IPS DF 4.7 (cell line): ENCODE measurements around the gene TNF.

Source experiments
- DNase-seq: peaks from one replicate; pipeline ENCODE4 v3.0.0-alpha.2; 2013; ENCODE audit warnings: low spot score; ENCODE audit errors: extremely low read depth

The TNF gene

DNA sequence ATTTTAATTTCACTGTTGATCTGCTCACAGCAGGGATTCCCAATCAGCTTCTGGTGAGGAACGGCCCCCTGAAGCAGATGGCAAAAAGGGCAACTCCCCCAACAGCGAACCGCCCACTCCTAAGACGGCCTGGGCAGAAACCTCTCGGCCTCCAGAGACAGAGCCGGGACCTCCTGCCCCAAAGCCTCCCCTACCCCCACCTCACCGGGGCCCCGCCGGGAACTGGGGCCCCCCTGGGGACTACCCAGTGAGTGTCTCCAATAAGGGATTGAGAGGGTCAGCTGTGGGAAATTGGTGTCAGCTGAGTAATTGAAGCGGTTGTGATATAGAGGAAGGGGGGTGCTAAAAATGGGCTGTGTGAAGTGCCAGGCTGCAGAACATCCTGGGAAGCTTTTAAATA, 51.6 kb downstream of the TNF start:
- DNase-seq = no peak

DNA sequence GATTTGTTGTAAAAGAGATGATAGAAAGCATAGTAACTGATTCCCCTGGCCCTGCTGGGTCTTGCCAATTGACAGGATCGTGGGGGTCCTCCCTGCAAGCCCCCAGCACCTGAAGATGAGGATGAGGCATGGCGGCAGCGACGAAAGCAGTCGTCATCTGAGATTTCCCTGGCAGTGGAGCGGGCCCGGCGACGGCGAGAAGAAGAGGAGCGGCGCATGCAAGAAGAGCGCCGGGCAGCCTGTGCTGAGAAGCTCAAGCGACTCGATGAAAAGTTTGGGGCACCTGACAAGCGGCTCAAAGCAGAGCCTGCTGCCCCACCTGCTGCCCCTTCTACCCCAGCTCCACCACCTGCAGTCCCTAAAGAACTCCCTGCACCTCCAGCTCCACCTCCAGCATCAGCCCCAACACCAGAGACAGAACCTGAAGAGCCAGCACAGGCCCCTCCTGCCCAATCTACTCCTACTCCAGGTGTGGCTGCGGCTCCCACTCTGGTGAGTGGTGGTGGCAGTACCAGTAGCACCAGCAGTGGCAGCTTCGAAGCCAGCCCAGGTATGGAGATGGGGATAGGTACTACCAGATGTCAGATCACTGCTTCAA, 52.4 kb downstream of the TNF start:
- DNase-seq = no peak
